VCaP (cell line): ENCODE data around the gene EFCAB11.

Experiments used
- H3K27ac ChIP-seq: fragments of 450-650 bp; 2 replicates; pipeline ENCODE4 v1.5.1; 2017
- TF ChIP-seq, protein P1 (sequence below): fragments of 450-650 bp; conservative IDR thresholded peaks from 2 replicates; pipeline ENCODE4 v1.5.1; 2017; ENCODE audit warnings: mild to moderate bottlenecking, moderate library complexity

EFCAB11 gene

DNA sequence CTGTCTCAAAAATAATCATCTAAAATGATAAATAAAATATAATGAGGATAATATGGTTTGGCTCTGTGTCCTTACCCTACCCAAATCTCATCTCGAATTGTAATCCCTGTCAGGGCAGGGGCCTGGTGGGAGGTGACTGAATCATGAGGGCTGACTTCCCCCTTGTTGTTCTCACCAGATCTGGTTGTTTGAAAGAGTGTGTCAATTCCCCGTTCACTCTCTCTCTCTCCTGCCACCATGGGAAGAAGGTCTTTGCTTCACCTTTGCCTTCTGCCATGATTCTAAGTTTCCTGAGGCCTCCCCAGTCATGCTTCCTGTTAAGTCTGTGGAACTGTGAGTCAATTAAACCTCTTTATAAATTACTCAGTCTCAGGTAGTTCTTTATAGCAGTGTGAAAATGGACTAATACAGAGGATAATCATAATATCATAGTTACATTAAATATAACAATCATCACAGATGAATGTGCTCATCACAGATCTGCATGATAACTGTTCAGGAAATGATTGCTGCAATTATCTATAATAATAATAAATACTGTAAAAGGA, 12.6 kb downstream of the EFCAB11 start:
- TF ChIP-seq, protein P1, sequence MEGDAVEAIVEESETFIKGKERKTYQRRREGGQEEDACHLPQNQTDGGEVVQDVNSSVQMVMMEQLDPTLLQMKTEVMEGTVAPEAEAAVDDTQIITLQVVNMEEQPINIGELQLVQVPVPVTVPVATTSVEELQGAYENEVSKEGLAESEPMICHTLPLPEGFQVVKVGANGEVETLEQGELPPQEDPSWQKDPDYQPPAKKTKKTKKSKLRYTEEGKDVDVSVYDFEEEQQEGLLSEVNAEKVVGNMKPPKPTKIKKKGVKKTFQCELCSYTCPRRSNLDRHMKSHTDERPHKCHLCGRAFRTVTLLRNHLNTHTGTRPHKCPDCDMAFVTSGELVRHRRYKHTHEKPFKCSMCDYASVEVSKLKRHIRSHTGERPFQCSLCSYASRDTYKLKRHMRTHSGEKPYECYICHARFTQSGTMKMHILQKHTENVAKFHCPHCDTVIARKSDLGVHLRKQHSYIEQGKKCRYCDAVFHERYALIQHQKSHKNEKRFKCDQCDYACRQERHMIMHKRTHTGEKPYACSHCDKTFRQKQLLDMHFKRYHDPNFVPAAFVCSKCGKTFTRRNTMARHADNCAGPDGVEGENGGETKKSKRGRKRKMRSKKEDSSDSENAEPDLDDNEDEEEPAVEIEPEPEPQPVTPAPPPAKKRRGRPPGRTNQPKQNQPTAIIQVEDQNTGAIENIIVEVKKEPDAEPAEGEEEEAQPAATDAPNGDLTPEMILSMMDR = no peak
- no peak overlapping the region for H3K27ac ChIP-seq

DNA sequence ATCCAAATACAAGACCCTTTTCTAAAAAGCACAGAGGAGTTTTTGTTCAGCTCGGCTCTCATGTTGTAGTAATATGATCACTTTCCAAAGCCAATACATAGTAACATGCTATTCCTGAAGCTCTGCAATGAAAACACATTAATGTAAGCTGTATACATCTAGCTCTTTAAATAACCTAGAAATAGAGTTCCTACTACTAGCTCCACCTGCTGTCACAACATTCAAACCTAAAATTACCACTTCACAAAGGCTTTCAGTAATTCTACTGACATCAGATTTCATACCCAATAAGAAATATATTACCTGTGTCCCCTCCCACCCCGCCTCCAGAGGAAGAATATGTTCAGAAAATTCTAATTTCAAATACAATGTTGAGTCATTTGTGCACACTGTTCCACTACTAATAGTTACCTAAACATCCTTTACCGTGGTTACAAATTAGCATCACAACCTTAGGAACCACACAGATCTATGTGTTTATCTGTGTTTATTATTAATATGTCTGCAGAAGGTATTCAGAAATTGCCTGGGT, 17.8 kb downstream of the EFCAB11 start:
- TF ChIP-seq, protein P1 = peak; percentile 53
- no peak overlapping the region for H3K27ac ChIP-seq

DNA sequence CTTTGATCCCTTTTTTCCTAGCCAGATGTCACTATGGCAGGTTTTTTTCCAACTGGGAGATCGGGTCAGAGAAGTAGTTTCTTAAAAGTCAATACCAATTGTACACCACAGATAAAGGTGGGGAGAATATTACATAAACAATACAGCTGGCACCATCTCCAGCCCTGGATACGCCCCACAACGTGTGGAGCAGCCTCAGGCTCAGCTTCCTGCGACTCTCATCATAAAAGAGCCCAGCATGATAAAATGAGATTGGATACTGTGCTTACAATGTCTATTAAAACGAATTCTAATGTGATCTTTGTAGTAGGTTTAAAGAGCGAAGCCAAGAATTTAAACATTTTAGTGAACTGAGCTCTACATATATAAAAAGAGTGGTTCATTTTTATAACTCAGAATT, 21.5 kb downstream of the EFCAB11 start:
- no peak overlapping the region for H3K27ac ChIP-seq
- TF ChIP-seq, protein P1 = no peak

DNA sequence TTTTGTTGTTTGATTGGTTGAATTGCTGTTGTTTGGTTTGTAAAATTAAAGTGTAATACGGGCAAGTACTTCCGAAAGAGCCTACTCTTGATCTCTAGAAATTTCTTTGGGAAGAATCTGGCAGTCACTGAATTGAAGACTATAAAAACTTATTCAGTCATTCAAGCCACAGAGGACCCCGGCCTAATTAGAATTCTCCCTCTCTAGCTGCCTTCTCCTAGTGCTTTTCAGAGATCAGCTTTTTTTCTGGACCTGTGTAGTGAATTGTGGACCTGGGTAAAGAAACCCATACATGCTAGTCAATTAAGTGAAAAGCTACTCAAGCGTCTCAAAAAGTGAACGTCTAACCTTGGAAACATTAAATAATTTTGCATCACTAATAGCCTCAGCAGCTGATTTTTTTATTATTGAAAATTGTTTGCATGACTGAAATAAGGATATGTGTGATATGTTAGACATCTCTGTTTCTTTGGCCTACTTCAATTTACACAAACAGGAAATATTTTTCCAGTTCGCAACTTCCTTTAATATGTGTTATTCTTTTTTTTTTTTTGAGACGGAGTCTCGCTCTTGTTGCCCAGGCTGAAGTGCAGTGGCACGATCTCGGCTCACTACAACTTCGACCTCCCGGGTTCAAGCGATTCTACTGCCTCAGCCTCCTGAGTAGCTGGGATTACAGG, 27.2 kb downstream of the EFCAB11 start:
- no peak overlapping the region for H3K27ac ChIP-seq
- TF ChIP-seq, protein P1 = no peak

DNA sequence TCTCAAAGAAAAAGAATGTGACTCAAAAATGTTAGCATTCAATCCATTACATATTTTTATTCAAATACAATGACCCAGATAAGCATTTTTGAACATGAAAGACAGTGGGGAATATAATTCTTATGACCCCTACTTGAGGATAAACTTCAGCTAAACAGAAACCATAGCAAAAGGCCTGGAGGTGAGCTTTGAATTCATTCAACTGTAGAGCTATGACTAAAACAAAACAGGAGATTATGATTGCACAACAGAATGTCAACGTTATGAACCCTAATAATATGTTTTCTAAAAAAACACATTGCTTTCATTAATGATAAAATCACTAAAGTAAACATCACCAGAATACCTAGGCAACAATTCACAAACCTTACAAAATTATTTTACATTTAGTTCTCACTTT, 27.8 kb downstream of the EFCAB11 start:
- TF ChIP-seq, protein P1 = no peak
- H3K27ac ChIP-seq = no peak overlapping the region

DNA sequence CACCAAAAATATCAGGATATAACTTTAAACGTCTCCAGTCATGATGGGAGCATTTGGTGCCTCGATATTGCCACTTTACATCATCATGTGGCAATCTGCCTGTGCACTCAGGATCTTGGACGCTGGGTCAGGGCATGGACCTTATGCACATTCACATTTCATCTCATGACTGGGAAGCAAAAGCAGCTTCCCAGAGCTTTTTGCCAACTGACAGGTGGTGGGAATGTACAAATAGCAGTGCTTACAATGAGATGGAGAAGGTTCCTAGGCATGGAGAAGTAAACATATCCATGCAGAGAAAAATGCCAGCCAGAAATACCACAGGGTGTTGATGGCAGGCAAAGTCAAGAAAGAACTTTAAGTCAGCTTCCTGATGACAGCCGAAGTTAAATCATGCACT, 30.3 kb downstream of the EFCAB11 start:
- H3K27ac ChIP-seq = peak overlapping the region; percentile 57
- TF ChIP-seq, protein P1 = no peak

DNA sequence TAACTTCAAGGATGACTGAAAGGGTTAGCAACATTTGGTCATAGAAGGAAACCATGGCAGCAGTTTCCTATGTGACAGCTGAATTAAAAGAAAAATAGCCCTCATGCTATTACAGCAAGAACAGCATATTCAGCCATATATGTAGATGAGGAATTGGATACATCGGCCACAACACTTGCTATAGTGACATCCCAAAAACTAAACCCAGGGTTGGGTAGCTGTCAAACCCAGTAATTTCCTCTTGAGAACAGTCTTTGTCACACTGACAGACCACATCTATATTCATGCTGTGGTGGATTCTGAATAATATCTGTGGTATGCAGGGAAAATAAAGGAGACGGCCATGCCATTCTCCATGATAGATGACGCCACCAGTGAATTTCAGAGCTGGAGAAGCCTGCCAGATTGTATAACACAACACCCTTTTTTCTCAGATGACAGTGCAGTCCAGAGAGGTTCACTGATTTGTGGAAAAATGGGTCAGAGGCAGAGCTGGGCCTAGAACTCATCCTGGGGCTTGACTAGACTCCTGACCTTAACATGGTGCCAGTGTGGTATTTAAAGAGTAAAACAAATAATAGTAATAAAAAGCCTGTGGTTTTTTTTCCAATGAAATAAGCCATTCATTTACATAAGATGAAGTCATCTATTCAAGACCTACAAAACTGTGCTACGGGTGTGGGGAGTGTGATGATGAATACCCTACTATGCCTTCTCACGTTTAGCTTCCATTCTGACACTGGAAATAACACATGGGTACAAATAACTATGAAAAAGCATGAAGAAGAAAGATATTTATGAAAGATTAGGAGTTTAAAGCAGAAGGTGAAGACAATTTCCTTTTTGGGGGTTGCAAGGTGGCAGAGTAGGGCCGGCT, 32.3 kb downstream of the EFCAB11 start:
- TF ChIP-seq, protein P1 = no peak
- H3K27ac ChIP-seq = no peak overlapping the region
